Motor neuron (in vitro differentiated cells): ENCODE data around the gene ABLIM2. TPM values are rescaled to one million over a fixed set of nuclear protein-coding genes. Genes with fewer than 3 reads are reported as not detected.

ENCODE experiments used
- ATAC-seq, 8 experiments: fragments of 200-7000 bp; cut with Tn5 transposase; replicated peaks in 6 of 8; 2 replicates each; pipeline ENCODE4 v1.8.0; 2021; ENCODE audit warnings: mild to moderate bottlenecking in 8 of 8, moderate library complexity in 8 of 8
- H3K27ac ChIP-seq, 2 donors: fragments of 250-450 bp; sonication (Bioruptor Pico); 2 replicates each; pipeline ENCODE4 v1.9.0; 2021; ENCODE audit warnings: antibody characterized with exemption in 2 of 2, mild to moderate bottlenecking in 2 of 2, moderate library complexity in 1 of 2
- H3K4me1 ChIP-seq, 2 donors: fragments of 250-450 bp; sonication (Bioruptor Pico); replicated peaks in 1 of 2; 2 replicates each; pipeline ENCODE4 v1.6.1; 2021; ENCODE audit warnings: antibody characterized with exemption in 2 of 2, mild to moderate bottlenecking in 2 of 2, moderate library complexity in 1 of 2
- H3K4me3 ChIP-seq, 5 donors: fragments of 250-450 bp; sonication (Bioruptor Pico); 2 replicates each; pipeline ENCODE4 v1.9.0; 2021; ENCODE audit warnings: antibody characterized with exemption in 5 of 5, mild to moderate bottlenecking in 5 of 5, moderate library complexity in 4 of 5
- WGBS, 10 experiments: fragments of 450-650 bp; shearing (Covaris generic); methylation state at CpG; one replicate each; pipeline ENCODE4 v1.0.0; 2022; 5-methylcytosine and 5-hydroxymethylcytosine counted together
- in situ Hi-C, 9 experiments: fragments of 400-800 bp; cut with MboI; loops; one replicate each; pipeline ENCODE4 v1.15.0; 2021; ENCODE audit warnings: low sequenced_read_pairs in 9 of 9, low pct_unique_long_range_greater_than_20kb in 2 of 9; ENCODE audit not compliant: unreplicated experiment in 9 of 9
- total RNA-seq, 8 experiments: library from RNA; unstranded; fragments of 300-600 nt; gene quantifications; 2 replicates each; pipeline versions ENCODE4 v1.2.3 to v1.2.4, GENCODE V29; 2022

ABLIM2 gene
- 10 to 100 TPM in 2 of 8 experiments, 1 to 10 TPM in 5, under 1 TPM in 1; 0.58 to 18.7 (median 6.5) TPM for total RNA-seq

DNA sequence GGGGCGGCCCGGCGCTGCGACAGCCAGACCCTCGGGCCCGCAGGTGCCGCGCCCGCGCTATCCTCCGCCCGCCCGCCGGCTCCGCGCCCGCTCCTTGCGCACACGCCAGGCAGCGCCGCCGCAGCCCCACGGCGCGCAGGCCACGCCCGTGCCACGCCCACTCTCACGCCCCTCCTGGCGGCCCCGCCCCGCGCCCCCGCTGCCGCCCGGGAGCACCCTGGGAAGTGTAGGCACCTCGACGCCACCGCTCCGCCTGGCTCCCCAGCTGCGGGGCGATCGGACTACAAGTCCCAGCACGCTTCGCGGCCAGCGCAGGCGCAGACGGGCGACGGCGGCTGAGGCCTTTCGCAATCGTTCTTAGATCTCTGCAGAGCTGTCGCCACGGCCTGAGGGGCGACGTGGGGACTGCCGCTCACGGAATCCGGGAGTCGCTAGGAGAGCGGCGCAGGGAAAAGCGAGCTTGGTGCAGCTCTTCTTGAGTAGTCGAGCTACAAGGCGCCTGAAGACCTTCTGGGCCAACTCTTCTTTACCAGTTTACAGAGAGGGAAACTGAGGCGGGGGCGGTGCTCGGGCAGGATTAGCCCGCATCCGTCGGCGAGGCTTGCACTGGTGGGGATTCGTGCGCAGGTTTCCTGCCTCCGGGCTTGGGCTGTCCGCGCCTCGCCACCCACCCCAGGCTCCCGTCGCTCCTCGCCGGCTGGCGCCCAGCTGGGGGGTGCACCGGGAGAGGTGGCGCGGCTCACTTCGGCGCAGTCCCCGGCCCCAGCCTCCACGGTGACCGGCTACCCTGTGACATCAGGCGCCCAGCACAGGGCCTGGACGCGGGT is at the start of gene ABLIM2:
ABLIM2 (minus strand) TSS at position 104 of the 827 bp plus-strand sequence. CDS start 124 bp downstream, outside the sequence.
- Histone ChIP-seq H3K27ac (peak within 1 kb of the TSS; percentile 67 to 75), H3K4me3 (peak within 1 kb of the TSS; percentile 48 to 71 (median 54)), H3K4me1 (peaks cover 8 to 18% of the 10 kb centered on the region in 2 donors)
- WGBS, 10 experiments = 0 to 5% (median 2%) methylated on average over 4 to 10 of the region's 96 CpGs; no CpG with 5 or more reads in 7 of the 10 experiments
- peak; percentile 91 to 97 (median 92) for ATAC-seq
- in situ Hi-C loops = no loop called here

DNA sequence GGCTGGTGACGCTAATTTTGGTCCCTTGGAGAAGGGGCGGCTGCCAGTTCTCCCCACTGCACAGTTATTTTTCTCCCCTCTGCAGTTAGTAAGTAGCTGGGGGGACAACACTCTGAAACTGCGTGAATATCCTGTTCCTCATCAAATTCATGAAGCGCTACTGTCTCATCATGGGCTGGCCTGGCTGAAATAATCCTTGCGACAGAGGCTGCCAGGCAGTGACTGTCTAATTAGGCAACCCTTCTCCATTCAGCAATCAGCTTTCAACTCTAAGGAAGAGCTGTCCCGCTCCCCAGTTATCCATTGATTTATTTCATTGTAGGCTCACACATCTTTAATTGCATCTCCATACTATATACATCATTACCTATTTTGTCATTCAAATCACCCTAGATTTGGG is 48.7 kb upstream of the ABLIM2 start:
- peaks cover 16 to 33% of the 10 kb centered on the region in 2 donors for H3K4me1 ChIP-seq
- peak in 5 of 8 experiments; percentile 18 to 39 (median 33) for ATAC-seq
- H3K27ac ChIP-seq = no peak overlapping the region
- no peak overlapping the region for H3K4me3 ChIP-seq
- in situ Hi-C loops = no loop called here
- 26 to 100% (median 74%) methylated on average over 1 to 6 of the region's 6 CpGs; no CpG with 5 or more reads in 2 of the 10 experiments for WGBS, 10 experiments

DNA sequence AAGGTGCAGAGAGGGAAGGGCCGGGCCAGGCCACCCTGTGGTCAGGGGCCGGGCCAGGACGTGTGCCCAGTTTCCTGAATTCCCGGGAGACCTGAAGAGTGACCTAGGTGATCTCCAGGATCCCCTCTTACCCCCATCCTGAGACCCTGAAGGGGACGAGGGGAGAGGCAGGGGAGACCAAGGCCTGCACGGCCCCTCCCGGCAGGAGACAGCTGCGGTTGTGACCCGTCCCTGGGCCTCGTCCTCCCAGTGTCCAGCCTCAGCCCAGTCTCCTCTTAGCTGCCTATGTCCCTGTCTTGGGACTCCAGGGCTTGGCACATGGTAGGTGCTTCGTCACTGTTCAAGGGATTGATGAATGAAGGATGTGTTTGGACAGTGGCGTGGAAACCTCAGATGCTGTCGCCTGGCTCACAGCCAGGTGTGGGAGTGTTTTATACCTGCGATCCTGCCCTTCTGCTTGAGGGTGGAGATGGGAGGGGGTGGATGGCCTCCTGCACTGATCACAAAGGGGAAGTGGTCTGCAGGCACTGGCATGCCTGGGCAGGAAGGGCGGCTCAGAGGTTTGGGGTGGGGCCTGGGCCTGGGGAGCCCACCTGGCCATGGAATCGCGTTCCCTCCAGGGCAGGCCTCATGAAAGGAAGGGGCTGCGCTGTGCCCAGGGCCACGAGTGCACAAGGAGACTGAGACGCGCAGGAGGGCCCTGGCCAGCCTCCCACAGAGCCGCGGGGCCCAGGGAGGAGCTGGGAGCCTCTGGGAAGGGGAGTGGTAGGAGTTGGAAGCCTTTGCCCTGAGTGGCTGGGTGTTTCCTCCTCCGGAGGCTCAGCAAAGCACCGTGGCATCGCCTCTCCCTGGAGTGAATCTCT is 47.4 kb upstream of the ABLIM2 start:
- no peak overlapping the region for H3K4me3 ChIP-seq
- H3K27ac ChIP-seq = no peak overlapping the region
- in situ Hi-C loops = no loop called here
- 44 to 94% (median 70%) methylated on average over 1 to 6 of the region's 26 CpGs; no CpG with 5 or more reads in 5 of the 10 experiments for WGBS, 10 experiments
- ATAC-seq = peak in 7 of 8 experiments; percentile 14 to 71 (median 38)
- peaks cover 13 to 35% of the 10 kb centered on the region in 2 donors for H3K4me1 ChIP-seq

DNA sequence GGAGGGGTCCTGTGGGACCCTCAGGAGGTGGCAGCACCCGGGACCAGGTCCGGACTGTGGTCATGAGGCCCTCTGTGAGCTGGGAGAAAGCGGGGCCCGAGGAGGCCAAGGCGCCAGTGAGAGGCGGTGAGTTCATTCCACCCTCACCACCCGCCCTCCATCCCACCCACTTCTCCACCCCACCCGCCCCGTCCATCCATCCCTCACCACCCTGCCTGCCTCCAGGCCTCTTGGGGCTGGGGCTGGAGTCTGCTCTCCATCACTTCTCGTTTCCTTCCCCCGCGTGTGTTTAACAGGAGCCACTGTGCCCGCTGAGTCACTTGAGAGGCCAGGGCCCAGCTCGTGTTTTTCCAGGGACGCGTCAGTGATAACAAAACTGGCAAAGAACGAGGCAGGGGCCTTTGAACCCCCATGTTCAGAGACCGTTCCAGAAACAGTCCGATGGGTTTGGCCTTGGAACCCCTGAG is 46.7 kb upstream of the ABLIM2 start:
- WGBS, 10 experiments = 83 to 93% (median 86%) methylated on average over 3 to 8 of the region's 19 CpGs; no CpG with 5 or more reads in 6 of the 10 experiments
- ATAC-seq = peak in 2 of 8 experiments; percentile 1 to 18
- Histone ChIP-seq H3K4me1 (peaks cover 20 to 40% of the 10 kb centered on the region in 2 donors), H3K4me3 (no peak overlapping the region), H3K27ac (no peak overlapping the region)
- in situ Hi-C loops = no loop called here

DNA sequence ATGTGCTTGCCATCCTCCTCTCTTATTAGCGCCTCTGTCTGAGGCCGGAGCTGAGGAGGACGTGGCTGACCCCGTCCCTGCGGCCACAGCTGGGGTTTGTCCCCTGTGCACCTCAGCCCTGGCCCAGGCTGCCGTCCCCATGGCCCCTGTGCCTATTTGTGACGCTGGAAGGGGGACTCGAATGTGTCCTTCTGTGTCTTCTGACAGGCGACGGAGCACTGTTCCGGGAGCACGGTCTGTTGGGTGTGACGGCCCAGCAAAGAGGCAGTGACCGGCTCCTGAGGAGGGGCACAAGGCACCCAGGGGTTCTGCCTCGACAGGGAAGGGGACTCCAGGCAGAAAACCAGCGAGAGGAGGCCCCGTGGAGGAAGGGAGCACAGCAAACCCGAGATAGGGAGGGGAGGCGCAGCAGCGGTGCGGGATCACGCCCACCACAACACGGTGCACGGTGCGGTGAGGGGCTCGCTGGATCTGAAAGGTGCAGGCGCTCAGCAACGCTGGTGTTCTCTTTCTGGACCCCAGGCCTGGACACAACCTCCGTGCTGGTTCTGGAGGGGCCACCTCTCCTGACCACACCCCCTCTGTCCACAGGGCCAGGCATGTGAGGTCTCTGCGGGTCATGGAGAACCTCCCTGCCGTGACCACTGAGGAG is 46.1 kb upstream of the ABLIM2 start:
- ATAC-seq = no peak
- in situ Hi-C loops = no loop called here
- peaks cover 25 to 45% of the 10 kb centered on the region in 2 donors for H3K4me1 ChIP-seq
- no peak overlapping the region for H3K4me3 ChIP-seq
- no peak overlapping the region for H3K27ac ChIP-seq
- WGBS, 10 experiments = 0 to 100% (median 77%) methylated on average over 1 to 7 of the region's 31 CpGs; no CpG with 5 or more reads in 3 of the 10 experiments

DNA sequence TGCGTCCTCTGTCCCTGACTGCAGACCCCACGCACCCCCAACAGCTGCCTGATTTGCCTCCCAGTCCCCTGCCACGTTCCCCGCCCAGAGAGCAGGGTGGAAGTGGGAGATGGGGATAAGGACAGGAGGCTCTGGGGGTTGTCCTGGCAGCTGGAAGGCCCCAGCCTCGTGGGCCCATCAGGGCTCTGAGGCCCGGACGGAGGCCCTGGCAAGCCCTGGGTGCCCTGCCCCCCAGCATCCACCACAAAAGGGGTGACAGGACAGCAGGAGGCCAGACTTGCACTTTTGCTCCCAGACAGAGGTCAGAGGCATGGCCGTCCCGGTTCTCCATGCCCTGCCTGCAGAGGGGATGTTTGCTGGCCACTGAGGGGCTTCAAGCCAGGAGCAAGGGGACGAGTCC is 45.2 kb upstream of the ABLIM2 start:
- WGBS, 10 experiments = 40% methylated on average over 1 of the region's 10 CpGs; no CpG with 5 or more reads in 9 of the 10 experiments
- H3K4me3 ChIP-seq = no peak overlapping the region
- in situ Hi-C loops = no loop called here
- H3K4me1 ChIP-seq = peaks cover 34 to 54% of the 10 kb centered on the region in 2 donors
- ATAC-seq = no peak
- H3K27ac ChIP-seq = no peak overlapping the region

DNA sequence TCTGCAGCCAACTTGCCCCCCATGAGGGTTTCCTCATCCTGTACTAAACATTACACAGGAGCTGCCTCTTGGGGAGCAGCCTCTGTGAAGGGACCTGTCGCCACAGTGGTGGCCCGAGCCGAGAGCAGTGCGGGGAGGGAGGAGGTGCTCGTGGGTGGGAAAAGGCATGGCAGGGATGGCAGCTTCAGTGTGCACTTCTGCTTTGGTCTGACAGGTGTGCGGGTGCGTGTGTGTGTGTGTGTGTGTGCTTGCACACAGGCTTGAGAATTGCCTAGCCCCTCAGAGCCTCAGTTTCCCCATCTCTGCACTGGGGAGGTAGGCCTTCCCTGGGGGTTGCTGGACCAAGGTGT is 44.4 kb upstream of the ABLIM2 start:
- in situ Hi-C loops = no loop called here
- peaks cover 37 to 58% of the 10 kb centered on the region in 2 donors for H3K4me1 ChIP-seq
- H3K27ac ChIP-seq = no peak overlapping the region
- WGBS, 10 experiments = 90% methylated on average over 2 of the region's 7 CpGs; no CpG with 5 or more reads in 9 of the 10 experiments
- ATAC-seq = no peak
- no peak overlapping the region for H3K4me3 ChIP-seq

DNA sequence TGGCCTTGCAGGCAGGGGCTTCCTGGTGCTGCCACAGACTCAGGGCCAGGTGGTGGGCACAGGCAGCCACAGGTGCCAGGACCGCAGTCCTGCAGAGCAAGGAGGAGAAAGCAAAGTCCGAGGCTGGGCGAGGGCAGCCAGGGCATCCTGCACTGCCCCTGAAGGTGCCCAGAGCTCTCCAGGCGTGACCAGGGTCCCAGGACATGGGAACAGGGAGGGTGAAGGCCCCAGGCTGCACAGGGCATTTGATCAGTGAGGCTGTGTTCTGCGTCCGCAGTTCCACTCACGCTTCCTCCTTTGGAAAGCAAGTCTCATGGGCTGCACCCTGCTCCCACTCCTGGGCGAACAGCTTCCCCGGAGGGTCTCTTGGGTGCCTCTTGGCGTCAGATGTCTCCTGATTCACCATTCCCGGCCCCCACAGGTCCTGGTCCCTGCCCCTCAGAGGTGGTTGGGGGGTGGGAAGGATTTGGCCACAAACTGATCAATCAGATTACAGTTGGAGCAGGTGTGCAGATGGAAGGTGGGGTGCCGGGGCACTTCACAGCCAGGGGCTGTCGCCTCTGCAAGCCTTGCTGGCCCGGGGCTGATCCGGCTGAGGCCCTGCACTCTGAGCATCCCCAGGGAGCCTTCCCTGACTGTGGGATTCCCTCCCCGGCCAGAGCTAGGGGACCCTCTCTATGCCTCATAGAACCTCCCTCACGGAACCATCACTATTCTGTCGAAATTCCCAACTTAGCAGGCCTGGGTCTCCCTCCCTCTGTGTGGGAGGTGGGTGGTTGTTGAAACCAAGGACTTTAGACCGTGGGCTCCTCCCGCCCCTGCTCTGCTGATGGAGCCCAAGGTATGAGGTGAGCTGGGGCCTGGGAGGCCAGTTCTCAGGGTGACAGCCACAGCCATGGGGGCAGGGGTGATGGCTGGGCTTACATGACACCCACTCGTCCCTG is 43.8 kb upstream of the ABLIM2 start:
- Histone ChIP-seq H3K27ac (no peak overlapping the region), H3K4me1 (peaks cover 36 to 58% of the 10 kb centered on the region in 2 donors), H3K4me3 (no peak overlapping the region)
- 45 to 90% (median 70%) methylated on average over 1 to 4 of the region's 21 CpGs; no CpG with 5 or more reads in 3 of the 10 experiments for WGBS, 10 experiments
- no peak for ATAC-seq
- in situ Hi-C loops = no loop called here

DNA sequence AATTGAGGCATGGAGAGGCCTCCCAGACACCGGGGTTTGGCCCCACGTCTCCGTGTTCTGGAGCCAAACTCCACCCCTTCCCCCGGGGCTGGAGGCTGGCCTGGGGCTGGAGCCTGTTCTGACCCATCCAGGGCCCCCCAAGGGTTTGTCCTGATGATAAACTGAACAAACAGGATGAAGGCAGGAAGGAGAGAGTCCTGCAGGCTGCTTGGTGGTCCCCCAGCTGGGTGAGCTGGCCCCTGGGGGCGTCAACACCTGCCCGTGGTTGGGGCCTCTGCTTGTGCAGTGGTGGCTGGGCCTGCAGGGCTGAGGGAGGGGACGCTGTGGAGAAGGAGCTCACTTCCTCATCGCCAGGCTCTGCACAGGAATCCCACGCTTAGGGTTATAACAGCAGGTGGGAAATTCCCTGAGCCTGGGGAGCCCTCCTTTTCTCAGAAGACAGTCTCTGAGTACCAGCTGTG is 42.7 kb upstream of the ABLIM2 start:
- Histone ChIP-seq H3K4me1 (peaks cover 31 to 57% of the 10 kb centered on the region in 2 donors), H3K4me3 (no peak overlapping the region), H3K27ac (no peak overlapping the region)
- in situ Hi-C loops = no loop called here
- ATAC-seq = no peak
- WGBS, 10 experiments = 100% methylated on average over 1 of the region's 9 CpGs; no CpG with 5 or more reads in 8 of the 10 experiments

DNA sequence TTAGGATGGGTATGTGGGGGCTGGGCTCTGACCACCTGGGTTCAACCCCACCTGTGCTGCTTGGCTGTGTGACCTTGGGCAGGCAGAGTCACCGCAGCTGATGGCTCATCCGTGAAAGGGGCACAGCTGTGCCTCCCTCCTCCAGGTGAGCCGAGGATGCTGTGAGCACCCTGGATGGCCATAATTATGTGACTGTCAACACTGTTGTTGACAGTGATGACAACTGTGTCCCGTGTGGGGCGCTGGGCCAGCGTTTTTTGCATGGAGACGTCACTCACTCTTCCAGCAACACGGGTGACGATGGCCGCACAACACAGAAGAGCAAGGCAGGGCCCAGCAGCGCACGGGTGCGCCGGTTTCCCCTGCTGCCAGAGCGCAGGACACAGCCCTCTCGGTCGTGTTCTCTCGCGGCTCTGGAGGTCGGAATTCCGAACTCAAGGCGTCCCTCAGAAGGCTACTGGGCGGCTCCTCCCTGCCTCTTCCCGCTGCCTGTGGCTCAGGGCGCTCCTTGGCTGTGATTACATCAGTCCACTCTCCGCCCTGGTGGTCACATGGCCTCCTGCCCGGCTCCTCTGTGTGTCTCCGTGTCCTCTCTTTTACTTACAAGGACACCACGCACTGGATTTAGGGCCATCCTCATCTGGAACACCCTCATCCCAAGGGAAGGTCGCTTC is 41.8 kb upstream of the ABLIM2 start:
- Histone ChIP-seq H3K4me3 (no peak overlapping the region), H3K4me1 (peaks cover 31 to 51% of the 10 kb centered on the region in 2 donors), H3K27ac (no peak overlapping the region)
- ATAC-seq = peak in 6 of 8 experiments; percentile 28 to 51 (median 41)
- in situ Hi-C loops = no loop called here
- 0 to 100% (median 82%) methylated on average over 1 to 13 of the region's 30 CpGs; no CpG with 5 or more reads in 3 of the 10 experiments for WGBS, 10 experiments

DNA sequence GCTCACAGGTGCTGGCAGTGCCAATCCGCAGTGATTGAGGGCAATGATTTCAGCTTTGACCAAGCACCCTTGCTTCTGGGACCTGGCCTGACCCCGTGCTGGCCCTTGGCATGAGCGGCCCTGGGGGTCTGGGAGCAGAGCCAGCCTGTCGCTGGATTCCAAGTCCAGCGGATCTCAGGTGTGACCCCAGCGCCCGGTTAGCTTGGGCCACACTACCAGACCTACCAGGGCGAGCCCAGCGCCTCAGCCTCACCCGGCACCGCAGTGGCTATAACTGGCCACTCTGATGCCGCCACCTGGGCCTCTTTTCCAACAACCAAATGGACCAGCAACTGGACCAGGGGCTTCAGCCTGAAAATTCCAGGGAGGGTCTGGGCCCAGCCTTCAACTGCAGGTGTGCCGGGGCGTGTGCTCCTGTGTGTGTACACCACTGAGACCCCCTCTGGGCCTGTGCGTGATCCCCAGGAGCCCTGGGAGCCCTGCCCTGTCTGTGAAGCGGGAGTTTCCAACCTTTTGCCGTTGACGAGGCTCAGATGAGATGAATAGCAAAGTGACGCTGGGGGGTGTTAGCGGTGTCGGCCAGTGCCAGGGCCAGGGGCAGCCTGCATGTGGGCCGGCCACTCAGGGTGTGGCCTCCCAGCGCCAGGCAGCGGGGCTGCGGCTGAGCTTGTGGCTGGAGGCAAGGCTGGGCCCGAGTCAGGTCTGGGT is 41.1 kb upstream of the ABLIM2 start:
- 20 to 98% (median 73%) methylated on average over 1 to 12 of the region's 26 CpGs; no CpG with 5 or more reads in 6 of the 10 experiments for WGBS, 10 experiments
- in situ Hi-C loops = no loop called here
- peak in 2 of 8 experiments; percentile 1 to 3 for ATAC-seq
- H3K4me3 ChIP-seq = no peak overlapping the region
- peak overlapping the region in 1 of 2 donors; percentile 83 for H3K27ac ChIP-seq
- H3K4me1 ChIP-seq = peaks cover 31 to 51% of the 10 kb centered on the region in 2 donors
